ENCODE data around the gene PTPN18.

PTPN18 gene

DNA sequence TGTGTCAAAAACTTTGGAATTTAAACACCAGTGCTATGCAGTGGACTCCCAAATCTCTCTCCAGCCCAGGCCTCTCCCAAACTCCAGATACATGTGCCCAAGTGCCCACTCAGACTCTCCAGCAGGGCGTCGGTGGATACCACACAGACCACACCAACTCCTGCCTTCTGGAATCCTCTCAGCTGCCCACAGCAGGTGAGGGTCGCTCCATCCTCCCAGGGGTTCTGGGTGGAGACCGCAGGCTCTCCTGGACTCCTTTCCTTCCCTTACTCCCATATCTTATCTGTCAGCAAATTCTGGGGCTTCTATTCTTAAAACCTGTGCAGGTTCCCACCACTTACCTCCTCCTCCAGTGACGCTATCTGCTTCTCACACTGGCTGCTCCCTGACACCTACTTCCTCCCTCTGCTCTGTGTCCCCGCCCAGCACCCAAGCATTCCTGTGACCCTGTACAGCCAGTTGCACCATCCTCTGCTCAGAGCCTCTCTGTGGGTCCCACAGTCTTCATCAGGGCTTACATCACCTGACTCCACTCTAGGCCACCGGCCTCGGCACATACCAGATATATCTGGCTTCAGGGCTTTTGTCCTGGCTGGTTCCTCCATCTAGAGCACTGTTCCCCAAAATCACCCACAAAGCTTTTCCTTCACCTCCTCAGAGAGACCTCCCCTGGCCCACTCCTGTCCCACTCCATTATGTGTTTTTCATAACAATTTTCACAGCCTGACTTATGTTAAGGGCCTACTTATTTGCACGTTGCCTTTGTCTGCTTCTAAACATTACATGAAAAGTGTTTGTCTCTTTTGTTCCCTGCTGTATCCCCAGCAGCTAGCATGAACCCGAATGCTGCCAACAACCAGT lies 15.7 kb upstream of the PTPN18 start:
- no peak for DNase-seq

GRCh38 chr2:130341562-130342019 lies 14.3 kb upstream of the PTPN18 start:
- no peak for DNase-seq

GRCh38 chr2:130342020-130342532 lies 13.8 kb upstream of the PTPN18 start:
- DNase-seq: peak; percentile 69 to 96 (median 88)

DNA sequence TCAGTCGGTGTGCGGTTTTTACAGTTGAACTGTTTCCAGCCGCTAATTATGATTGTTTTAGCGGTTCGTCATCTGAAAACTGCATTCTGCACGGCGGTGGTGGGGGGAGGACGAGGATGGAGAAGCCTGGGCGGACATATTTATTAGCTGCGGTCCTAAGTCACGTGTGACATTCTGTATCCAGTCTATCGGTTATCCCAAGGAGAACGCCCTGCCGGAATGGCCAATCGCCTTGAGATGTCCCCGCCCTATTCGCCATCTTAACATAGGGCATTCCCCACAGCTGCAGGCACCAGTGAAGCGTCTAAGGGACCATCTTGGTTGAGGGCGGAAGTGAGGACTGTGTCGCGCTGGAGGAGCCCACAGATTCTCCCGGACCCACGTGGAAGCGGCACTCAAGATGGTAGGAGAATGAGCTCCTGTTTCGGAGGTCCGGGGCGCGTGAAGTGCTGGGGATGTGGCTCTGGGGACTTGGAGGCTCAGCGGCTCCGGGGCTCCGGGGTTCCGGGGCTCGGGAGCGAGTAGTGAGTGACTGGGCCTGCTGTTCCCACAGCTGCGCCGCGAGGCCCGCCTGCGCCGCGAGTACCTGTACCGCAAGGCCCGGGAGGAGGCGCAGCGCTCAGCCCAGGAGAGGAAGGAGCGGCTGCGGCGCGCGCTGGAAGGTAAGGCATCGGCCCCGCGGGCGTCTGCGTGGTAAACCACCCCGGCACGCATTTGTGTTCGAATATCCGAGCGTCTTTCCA lies 13.2 kb upstream of the PTPN18 start, which contains the start of gene IMP4:
Gene IMP4, plus strand, starts transcription at position 365 of the 743 bp plus-strand sequence. Its CDS starts 36 bp downstream, at position 401.
- peak; percentile 78 to 100 (median 98) for DNase-seq

GRCh38 chr2:130344578-130344977 lies 11.3 kb upstream of the PTPN18 start:
- no peak for DNase-seq

DNA sequence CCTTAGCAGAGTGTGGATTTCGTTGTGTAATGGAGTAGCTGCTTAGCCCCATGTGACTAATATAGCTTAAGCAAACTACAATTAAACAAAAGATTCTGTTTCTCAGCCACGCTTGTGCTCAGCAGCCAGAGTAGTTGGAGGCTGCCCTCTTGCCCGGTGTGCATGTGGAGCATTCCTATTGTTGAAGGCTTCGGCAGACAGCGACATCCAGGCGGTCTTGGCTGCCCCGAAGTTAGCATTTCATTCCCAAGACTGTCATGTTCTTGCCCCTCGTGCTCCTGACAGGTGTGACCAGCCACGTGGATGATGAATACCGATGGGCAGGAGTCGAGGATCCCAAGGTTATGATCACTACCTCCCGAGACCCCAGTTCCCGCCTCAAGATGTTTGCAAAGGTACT lies 10.8 kb upstream of the PTPN18 start:
- no peak for DNase-seq

- DNase-seq: no peak
Measured at GRCh38 chr2:130345611-130346010, 10.2 kb upstream of the PTPN18 start.

- no peak for DNase-seq
Measured at GRCh38 chr2:130346041-130346740, 9.7 kb upstream of the PTPN18 start.

DNA sequence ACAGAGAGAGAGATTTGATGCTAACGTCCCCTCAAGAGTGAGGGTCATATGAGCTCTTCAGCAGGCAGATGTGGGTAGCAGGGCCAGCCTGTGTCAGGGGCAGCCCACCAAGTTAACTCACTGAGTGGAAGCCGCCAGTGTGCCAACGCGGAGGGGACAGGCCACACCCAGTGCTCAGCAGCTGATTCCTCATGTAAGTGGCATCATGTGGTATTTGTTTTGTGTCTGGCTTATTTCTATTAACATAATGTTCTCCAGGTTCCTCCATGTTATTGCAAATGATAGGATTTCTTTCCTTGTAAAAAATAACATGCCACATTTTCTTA lies 9.2 kb upstream of the PTPN18 start:
- no peak for DNase-seq

GRCh38 chr2:130347220-130347925 lies 8.5 kb upstream of the PTPN18 start:
- no peak for DNase-seq

GRCh38 chr2:130349174-130349573 lies 6.7 kb upstream of the PTPN18 start:
- no peak for DNase-seq

GRCh38 chr2:130351711-130352110 lies 4.1 kb upstream of the PTPN18 start:
- no peak for DNase-seq

DNA sequence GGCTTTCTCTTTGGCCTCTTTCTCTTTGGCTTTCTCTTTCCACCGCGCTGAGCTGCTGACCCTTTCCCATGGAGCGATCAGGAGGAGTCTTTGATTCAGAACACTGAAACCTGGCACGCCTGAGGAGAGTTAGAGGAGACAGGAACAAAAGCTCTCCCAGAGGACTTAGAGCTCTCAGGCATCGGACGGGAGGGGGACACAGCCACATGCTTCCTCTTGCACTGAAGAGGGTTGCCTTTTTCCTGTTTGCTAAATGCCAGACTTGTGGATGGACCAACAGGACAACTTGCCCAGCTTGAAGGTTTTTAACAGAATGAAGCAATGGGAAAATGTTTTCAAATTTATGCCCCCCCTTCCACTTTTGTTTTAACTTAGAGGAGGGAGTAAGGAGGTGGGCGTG lies 3.6 kb upstream of the PTPN18 start:
- peak in 5 of 56 donors; percentile 9 to 23 (median 17) for DNase-seq

DNA sequence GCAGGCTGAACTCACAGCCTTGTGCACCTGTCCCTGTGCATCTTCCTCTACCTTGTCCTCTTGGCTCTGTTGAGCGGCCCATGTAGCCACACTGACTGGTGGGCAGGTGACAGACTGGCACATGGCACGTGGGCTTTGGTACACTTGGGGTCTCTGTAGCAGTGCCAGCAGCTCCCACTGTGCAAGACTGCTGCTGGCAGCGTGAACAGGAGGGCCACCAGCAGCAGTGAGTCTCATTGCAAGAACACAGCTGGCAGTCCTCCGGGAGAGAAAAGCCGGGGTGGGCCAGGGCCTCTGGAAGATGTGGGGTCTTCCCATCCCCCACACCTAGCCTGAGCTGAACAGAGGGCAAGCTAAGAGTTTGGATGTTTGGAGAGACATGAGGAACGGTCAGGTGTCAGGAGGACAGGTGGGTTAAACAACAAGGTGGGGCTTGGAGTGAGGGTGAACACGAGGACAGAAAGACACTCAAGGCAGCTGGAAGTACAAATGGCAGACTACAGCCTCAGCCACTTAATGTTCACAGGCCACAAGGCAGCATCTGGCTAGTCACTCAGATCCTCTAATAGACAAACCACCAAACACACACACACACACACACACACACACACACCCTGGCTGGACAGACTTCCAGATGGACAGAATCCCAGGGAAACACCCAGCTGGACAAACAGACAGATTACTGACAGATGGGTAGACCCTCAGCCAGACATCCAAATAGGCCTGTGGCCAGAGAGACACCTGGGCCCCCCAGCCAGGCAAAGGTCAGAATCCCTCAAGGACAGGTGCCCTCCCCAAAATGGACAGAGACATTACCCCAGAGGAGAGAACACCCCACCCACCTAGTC lies 2.3 kb upstream of the PTPN18 start:
- no peak for DNase-seq

DNA sequence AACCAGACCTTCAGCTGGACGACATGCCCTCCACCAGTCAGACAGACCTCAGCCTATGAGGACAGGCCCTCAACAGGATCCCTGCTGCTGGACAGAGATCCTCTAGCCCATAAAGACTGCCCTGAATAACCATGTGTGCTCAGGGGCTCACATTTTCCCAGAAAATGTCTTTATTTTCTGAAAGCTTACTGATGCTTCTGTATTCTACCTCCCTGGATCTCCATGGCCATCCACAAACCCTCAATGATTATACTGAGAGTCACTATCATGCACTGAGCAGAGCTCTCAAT lies 1.8 kb upstream of the PTPN18 start:
- no peak for DNase-seq

- DNase-seq: no peak
Measured at GRCh38 chr2:130355172-130355577, 681 bp upstream of the PTPN18 start.

- no peak for DNase-seq
Measured at GRCh38 chr2:130357864-130358263, 2.0 kb downstream of the PTPN18 start.

GRCh38 chr2:130358420-130359350 lies 2.8 kb downstream of the PTPN18 start:
- no peak for DNase-seq

- no peak for DNase-seq
Measured at GRCh38 chr2:130359466-130359865, 3.6 kb downstream of the PTPN18 start.
